ENCODE measurements around the gene RHOF. TPM values are rescaled to one million over a fixed set of nuclear protein-coding genes. Genes with fewer than 3 reads are reported as not detected.

Gene RHOF
- total RNA-seq, 1 experiment from 2014 or later: 116 TPM

GRCh38 chr12:121830588-121831265 is 37.2 kb upstream of the RHOF start:
- DNase-seq (ENCODE audit: low read depth, low spot score) (no peak), ATAC-seq (no peak)
- Histone ChIP-seq H3K27me3 (ENCODE audit: insufficient read depth, low read length) (no peaks in the 10 kb centered on the region), H3K9ac (ENCODE audit: low read length) (no peak overlapping the region), H3K9me2 (ENCODE audit: insufficient read depth) (no peaks in the 10 kb centered on the region), H3K9me3 (ENCODE audit: control insufficient read depth in 1 of 2, insufficient read depth in 1 of 2, low read depth in 1 of 2, low read length in 2 of 2) (no peaks in the 10 kb centered on the region), H3K4me1 (ENCODE audit: control insufficient read depth in 1 of 2, insufficient read depth in 2 of 2, low read length in 2 of 2) (no peaks in the 10 kb centered on the region), H3K79me2 (ENCODE audit: insufficient read depth, low read length) (no peaks in the 10 kb centered on the region; the same call in 1 of the 2 replicates), H3K36me3 (ENCODE audit: control insufficient read depth in 1 of 2, insufficient read depth in 2 of 2, low read length in 2 of 2) (peaks cover 13 to 28% of the 10 kb centered on the region in 2 experiments; a peak in 3 of 4 replicates), H3K27ac (ENCODE audit: low read depth, low read length) (no peak overlapping the region), H3K4me3 (replicated peaks in 1 of 2; ENCODE audit: low read depth in 1 of 2, low read length in 2 of 2) (no peak overlapping the region), H3K4me2 (ENCODE audit: low read length) (no peak overlapping the region), H4K20me1 (ENCODE audit: insufficient read depth) (no peaks in the 10 kb centered on the region), H2AFZ (ENCODE audit: low read depth, low read length, poor library complexity, severe bottlenecking) (no peak overlapping the region)
- ChIA-PET CTCF (no interaction called here), POLR2A (no interaction called here), RAD21 (ENCODE audit: low non-redundant PET in 1 of 2, low total read pairs in 2 of 2, uncharacterized antibody in 2 of 2, unreplicated experiment in 2 of 2) (no interaction called here)
- TSS peak; percentile 47 for BruUV-seq (replicated peaks)
- TF ChIP-seq FOSL1 (IDR thresholded peaks at IDR 0.05; ENCODE audit: low read depth) (no peak), JUND (IDR thresholded peaks at IDR 0.05) (no peak), ZNF274 (IDR thresholded peaks at IDR 0.05; ENCODE audit: low read depth, low read length) (no peak), SIN3A (IDR thresholded peaks at IDR 0.05; ENCODE audit: low read depth) (no peak), ATF3 (IDR thresholded peaks at IDR 0.05) (no peak), POLR2A (IDR thresholded peaks at IDR 0.05; ENCODE audit: borderline replicate concordance, extremely low read depth, insufficient read depth, insufficient read length) (no peak), EGR1 (IDR thresholded peaks at IDR 0.05; ENCODE audit: low read depth) (no peak), SRF (IDR thresholded peaks at IDR 0.05; ENCODE audit: low read depth) (no peak)
- intact Hi-C loops (cut with micrococcal nuclease): no loop called here

- DNase-seq (ENCODE audit: low read depth, low spot score) (no peak), ATAC-seq (no peak)
- H3K27ac ChIP-seq (ENCODE audit: low read depth, low read length): no peak overlapping the region
- intact Hi-C loops (cut with micrococcal nuclease): no loop called here
- H2AFZ ChIP-seq (ENCODE audit: low read depth, low read length, poor library complexity, severe bottlenecking): no peak overlapping the region
- no peaks in the 10 kb centered on the region for H3K27me3 ChIP-seq (ENCODE audit: insufficient read depth, low read length)
- ChIA-PET CTCF (no interaction called here), RAD21 (ENCODE audit: low non-redundant PET in 1 of 2, low total read pairs in 2 of 2, uncharacterized antibody in 2 of 2, unreplicated experiment in 2 of 2) (no interaction called here), POLR2A (no interaction called here)
- H3K4me1 ChIP-seq (ENCODE audit: control insufficient read depth in 1 of 2, insufficient read depth in 2 of 2, low read length in 2 of 2): no peaks in the 10 kb centered on the region
- H3K9me2 ChIP-seq (ENCODE audit: insufficient read depth): no peaks in the 10 kb centered on the region
- peaks cover 13 to 28% of the 10 kb centered on the region in 2 experiments; a peak in 3 of 4 replicates for H3K36me3 ChIP-seq (ENCODE audit: control insufficient read depth in 1 of 2, insufficient read depth in 2 of 2, low read length in 2 of 2)
- H3K9ac ChIP-seq (ENCODE audit: low read length): no peak overlapping the region
- H3K4me3 ChIP-seq (replicated peaks in 1 of 2; ENCODE audit: low read depth in 1 of 2, low read length in 2 of 2): no peak overlapping the region
- H3K4me2 ChIP-seq (ENCODE audit: low read length): no peak overlapping the region
- H3K79me2 ChIP-seq (ENCODE audit: insufficient read depth, low read length): no peaks in the 10 kb centered on the region; the same call in 1 of the 2 replicates
- no peaks in the 10 kb centered on the region for H3K9me3 ChIP-seq (ENCODE audit: control insufficient read depth in 1 of 2, insufficient read depth in 1 of 2, low read depth in 1 of 2, low read length in 2 of 2)
- BruUV-seq (replicated peaks): no TSS peak
- H4K20me1 ChIP-seq (ENCODE audit: insufficient read depth): no peaks in the 10 kb centered on the region
- TF ChIP-seq EZH2 (IDR thresholded peaks at IDR 0.05) (no peak), ZNF274 (IDR thresholded peaks at IDR 0.05; ENCODE audit: low read depth, low read length) (no peak), TCF7L2 (IDR thresholded peaks at IDR 0.05; ENCODE audit: borderline replicate concordance, extremely low read depth, insufficient read depth, insufficient read length) (no peak), ZFX (IDR thresholded peaks at IDR 0.05) (no peak), POLR2AphosphoS5 (IDR thresholded peaks at IDR 0.05; ENCODE audit: low read depth, low read length) (no peak), SIN3A (IDR thresholded peaks at IDR 0.05; ENCODE audit: low read depth) (no peak), ZBTB33 (IDR thresholded peaks at IDR 0.05; ENCODE audit: extremely low read depth, insufficient replicate concordance, low read length) (no peak), ATF3 (IDR thresholded peaks at IDR 0.05) (no peak), JUND (IDR thresholded peaks at IDR 0.05) (no peak), EGR1 (IDR thresholded peaks at IDR 0.05; ENCODE audit: low read depth) (no peak), EZH2phosphoT487 (IDR thresholded peaks at IDR 0.05; ENCODE audit: borderline replicate concordance) (no peak), FOSL1 (IDR thresholded peaks at IDR 0.05; ENCODE audit: low read depth) (no peak), CEBPB (IDR thresholded peaks at IDR 0.05; ENCODE audit: low read depth) (no peak), MAX (IDR thresholded peaks at IDR 0.05) (no peak)
These were observed 36.6 kb upstream of the RHOF start for GRCh38 chr12:121830134-121830533.

Data from HCT116 (cell line).